Gastrocnemius medialis (tissue), 4 donors: Measurements from ENCODE around the gene NME4. TPM values are rescaled to one million over a fixed set of nuclear protein-coding genes. Genes with fewer than 3 reads are reported as not detected.

Experiments
- ATAC-seq, 2 donors: fragments of 150-250 bp; one replicate each; pipeline ENCODE4 v1.9.1; 2016
- DNase-seq, 2 donors: peaks; one replicate each; pipeline ENCODE4 v3.0.0-alpha.2; 2019
- H3K27ac ChIP-seq, 4 donors: fragments of 200-600 bp; sonication (generic); 1 replicate in 1 of 4; 2 replicates in 3 of 4; pipeline ENCODE4 v1.5.1; 2016 to 2018; ENCODE audit warnings: mild to moderate bottlenecking in 2 of 4, moderate library complexity in 1 of 4
- H3K27me3 ChIP-seq, 3 donors: fragments of 200-600 bp; sonication (generic) in 2 of 3; 1 replicate in 1 of 3; 2 replicates in 2 of 3; pipeline versions ENCODE4 v1.5.1 to v1.6.0; 2016 to 2019; ENCODE audit warnings: mild to moderate bottlenecking in 1 of 3, moderate library complexity in 1 of 3
- H3K36me3 ChIP-seq, 2 donors: fragments of 200-600 bp; sonication (generic) in 1 of 2; one replicate each; pipeline ENCODE4 v1.5.1; 2017 to 2018
- H3K4me1 ChIP-seq, 2 donors: fragments of 200-600 bp; sonication (generic) in 1 of 2; one replicate each; pipeline ENCODE4 v1.5.1; 2016 to 2017; ENCODE audit warnings: mild to moderate bottlenecking in 2 of 2
- H3K4me3 ChIP-seq, 4 donors: fragments of 200-600 bp; sonication (generic) in 3 of 4; 1 replicate in 1 of 4; 2 replicates in 3 of 4; pipeline ENCODE4 v1.5.1; 2016 to 2019; ENCODE audit warnings: mild to moderate bottlenecking in 2 of 4
- H3K9me3 ChIP-seq, 3 donors: fragments of 200-600 bp; sonication (generic) in 2 of 3; 1 replicate in 1 of 3; 2 replicates in 2 of 3; pipeline ENCODE4 v1.5.1; 2016 to 2019
- CTCF ChIP-seq, 5 experiments: fragments of 450-650 bp in 3 of 5; fragments of 200-600 bp in 2 of 5; sonication (generic) in 2 of 5; IDR thresholded peaks in 4 of 5; conservative IDR thresholded peaks in 1 of 5; 1 replicate in 4 of 5; 2 replicates in 1 of 5; pipeline ENCODE4 v1.5.1; 2016 to 2019; ENCODE audit warnings: antibody characterized with exemption in 5 of 5, mild to moderate bottlenecking in 3 of 5, moderate library complexity in 3 of 5
- POLR2A ChIP-seq, 2 donors: fragments of 450-650 bp; IDR thresholded peaks; one replicate each; pipeline ENCODE4 v1.6.1; 2017; ENCODE audit warnings: antibody characterized with exemption in 2 of 2, mild to moderate bottlenecking in 2 of 2, moderate library complexity in 2 of 2
- in situ Hi-C, 4 donors: fragments of 200-750 bp; cut with MboI; loops; one replicate each; pipeline versions ENCODE4 v1.15.0 to v1.8.0; 2017; ENCODE audit warnings: low sequenced_read_pairs in 4 of 4
- intact Hi-C: fragments of 100-400 bp; cut with DNase I; formaldehyde crosslinking; loops from one replicate; pipeline ENCODE4 v1.15.1; 2023; ENCODE audit warnings: low total_unique reads
- total RNA-seq, 4 donors: library from RNA; depleted of rRNA; stranded (reverse); fragments of >200 nt; gene quantifications; one replicate each; pipeline versions ENCODE4 v1.1.0 to v1.2.3, GENCODE V29; 2016

NME4 gene
- total RNA-seq, 4 donors from 2014 or later: 11.6 to 19.3 (median 16.3) TPM

- peaks cover 49 to 53% of the 10 kb centered on the region in 2 donors for H3K4me1 ChIP-seq
- ATAC-seq: no peak
- H3K27ac ChIP-seq: peak overlapping the region; percentile 79 to 100 (median 89)
- peak overlapping the region; percentile 69 to 76 (median 70) for H3K4me3 ChIP-seq
- intact Hi-C loops: no loop called here
- peak in 1 of 2 donors; percentile 43 for DNase-seq
- H3K27me3 ChIP-seq: no peaks in the 10 kb centered on the region
- in situ Hi-C loops: no loop called here
- TF ChIP-seq CTCF (IDR thresholded peaks at IDR 0.05 in 4 of 5, conservative IDR thresholded peaks at IDR 0.05 in 1 of 5) (no peak), POLR2A (IDR thresholded peaks at IDR 0.05) (no peak)
- H3K9me3 ChIP-seq: no peaks in the 10 kb centered on the region
- no peaks in the 10 kb centered on the region for H3K36me3 ChIP-seq
Measured at GRCh38 chr16:426906-427249, 29.9 kb downstream of the NME4 start.

GRCh38 chr16:427250-427649 lies 30.3 kb downstream of the NME4 start:
- in situ Hi-C loops: no loop called here
- Histone ChIP-seq H3K27ac (peak overlapping the region; percentile 79 to 100 (median 89)), H3K4me3 (peak overlapping the region; percentile 69 to 76 (median 70)), H3K36me3 (no peaks in the 10 kb centered on the region), H3K27me3 (no peaks in the 10 kb centered on the region), H3K9me3 (no peaks in the 10 kb centered on the region), H3K4me1 (peaks cover 49 to 53% of the 10 kb centered on the region in 2 donors)
- ATAC-seq: no peak
- intact Hi-C loops: no loop called here
- no peak for DNase-seq
- TF ChIP-seq CTCF (IDR thresholded peaks at IDR 0.05 in 4 of 5, conservative IDR thresholded peaks at IDR 0.05 in 1 of 5) (no peak), POLR2A (IDR thresholded peaks at IDR 0.05) (no peak)

DNA sequence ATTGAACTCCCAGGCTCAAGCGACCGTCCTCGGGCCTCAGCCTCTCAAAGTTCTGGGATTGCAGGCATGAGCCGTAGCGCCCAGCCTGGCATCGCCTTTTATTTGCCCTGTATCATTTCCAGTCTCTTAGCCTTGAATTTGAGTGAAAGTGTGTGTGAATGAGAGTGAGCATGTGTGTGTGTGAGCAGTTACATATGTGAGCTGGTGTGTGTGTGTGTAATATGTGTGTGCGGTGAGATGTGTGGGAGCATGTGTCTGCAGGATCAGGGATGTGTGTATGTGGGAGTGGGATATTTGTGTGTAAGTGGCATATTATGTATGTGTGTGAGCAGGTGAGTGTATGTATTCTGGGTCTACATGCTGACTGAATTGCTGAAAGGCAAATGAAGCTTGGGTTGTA lies 33.9 kb downstream of the NME4 start:
- Histone ChIP-seq H3K27me3 (no peaks in the 10 kb centered on the region), H3K36me3 (peaks cover 0 to 6% of the 10 kb centered on the region in 2 donors), H3K9me3 (no peaks in the 10 kb centered on the region), H3K4me3 (no peak overlapping the region), H3K27ac (peak overlapping the region in 1 of 4 donors; percentile 99), H3K4me1 (peaks cover 38 to 39% of the 10 kb centered on the region in 2 donors)
- no peak for DNase-seq
- in situ Hi-C loops: no loop called here
- intact Hi-C loops: no loop called here
- ATAC-seq: no peak
- TF ChIP-seq POLR2A (IDR thresholded peaks at IDR 0.05): no peak

GRCh38 chr16:440627-441026 lies 43.6 kb downstream of the NME4 start:
- no peaks in the 10 kb centered on the region for H3K9me3 ChIP-seq
- TF ChIP-seq CTCF (IDR thresholded peaks at IDR 0.05 in 4 of 5, conservative IDR thresholded peaks at IDR 0.05 in 1 of 5): no peak
- no peak for TF ChIP-seq POLR2A (IDR thresholded peaks at IDR 0.05)
- H3K4me3 ChIP-seq: no peak overlapping the region
- ATAC-seq (peak; percentile 70 to 80), DNase-seq (peak; percentile 26 to 81)
- intact Hi-C loops: no loop called here
- no peaks in the 10 kb centered on the region for H3K36me3 ChIP-seq
- peaks cover 28 to 34% of the 10 kb centered on the region in 2 donors for H3K4me1 ChIP-seq
- H3K27ac ChIP-seq: peak overlapping the region; percentile 34 to 69 (median 61)
- in situ Hi-C loops: no loop called here
- no peaks in the 10 kb centered on the region for H3K27me3 ChIP-seq

GRCh38 chr16:441447-441846 lies 44.4 kb downstream of the NME4 start:
- H3K4me3 ChIP-seq: no peak overlapping the region
- intact Hi-C loops (no loop called here), in situ Hi-C loops (no loop called here)
- DNase-seq (no peak), ATAC-seq (no peak)
- H3K4me1 ChIP-seq: peaks cover 28 to 34% of the 10 kb centered on the region in 2 donors
- TF ChIP-seq POLR2A (IDR thresholded peaks at IDR 0.05) (no peak), CTCF (IDR thresholded peaks at IDR 0.05 in 4 of 5, conservative IDR thresholded peaks at IDR 0.05 in 1 of 5) (no peak)
- peak overlapping the region in 3 of 4 donors; percentile 31 to 69 (median 65) for H3K27ac ChIP-seq
- H3K27me3 ChIP-seq: no peaks in the 10 kb centered on the region
- H3K36me3 ChIP-seq: no peaks in the 10 kb centered on the region
- no peaks in the 10 kb centered on the region for H3K9me3 ChIP-seq
